HuH-7.5 (cell line): ENCODE measurements around the gene NKD2.

ENCODE experiments used
- DNase-seq: peaks from one replicate; pipeline ENCODE4 v3.0.0; 2011; ENCODE audit warnings: low spot score

The NKD2 gene

DNA sequence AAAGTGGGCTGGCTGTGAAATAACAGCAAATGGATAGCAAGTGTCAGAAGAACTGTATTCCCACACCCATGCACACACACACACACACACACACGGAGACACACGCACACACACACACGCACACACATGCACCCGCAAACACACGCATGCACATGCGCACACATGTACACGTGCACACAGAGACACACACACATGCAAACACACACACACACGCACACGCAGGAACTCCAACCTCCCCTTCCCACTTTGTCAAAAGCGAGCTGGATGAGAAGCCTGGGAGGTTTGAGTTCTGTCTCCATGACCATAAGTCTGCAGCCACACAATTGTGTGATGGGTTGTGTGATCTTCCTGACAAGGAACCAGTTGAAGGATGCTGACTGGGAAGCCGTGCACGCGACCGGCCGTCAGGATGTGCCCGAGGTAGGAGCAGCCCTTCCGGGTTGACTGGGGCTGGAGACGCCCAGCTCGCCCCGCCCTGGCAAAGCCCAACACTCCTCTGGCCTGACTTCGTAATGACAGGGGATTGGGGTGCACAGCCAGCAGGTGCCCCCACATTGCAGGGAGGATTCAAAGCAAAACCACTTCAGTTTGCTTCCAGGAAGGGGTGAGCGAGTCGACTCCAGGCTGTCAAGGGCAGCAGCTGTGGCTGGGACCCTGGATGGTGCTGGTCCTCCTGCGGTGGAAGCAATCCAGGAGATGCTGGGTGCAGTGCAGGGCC is 29.3 kb upstream of the NKD2 start:
- DNase-seq: no peak

DNA sequence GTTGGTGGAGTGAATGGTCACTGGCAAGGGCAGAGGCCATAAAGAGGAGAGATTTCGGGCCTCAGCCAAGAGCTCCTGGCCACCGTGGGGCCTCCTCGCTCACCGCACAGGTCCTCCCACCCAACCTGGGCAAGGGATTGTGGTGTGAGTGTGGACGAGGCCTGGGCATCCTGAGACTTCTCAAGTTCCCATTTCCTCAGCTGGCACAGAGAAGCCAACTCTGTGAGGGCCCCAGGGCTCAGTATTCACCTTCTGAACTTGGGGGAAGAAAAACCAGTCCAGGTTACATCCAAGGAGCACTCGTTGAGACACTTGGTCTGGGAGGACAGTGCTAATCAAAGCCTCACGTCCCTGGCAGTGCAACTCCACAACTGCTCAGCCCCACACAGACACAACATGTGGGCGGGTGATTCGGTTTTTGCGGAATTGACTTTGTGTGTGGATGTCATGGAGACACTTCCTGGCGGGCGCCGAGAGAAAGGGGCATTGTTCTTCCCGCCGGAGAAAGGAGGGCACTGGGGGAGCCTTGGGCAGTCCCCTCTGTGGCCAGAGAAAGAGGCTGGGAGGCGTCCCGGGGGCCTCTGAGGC is 28.5 kb upstream of the NKD2 start:
- no peak for DNase-seq

GRCh38 chr5:980966-981365 is 27.6 kb upstream of the NKD2 start:
- DNase-seq: no peak

DNA sequence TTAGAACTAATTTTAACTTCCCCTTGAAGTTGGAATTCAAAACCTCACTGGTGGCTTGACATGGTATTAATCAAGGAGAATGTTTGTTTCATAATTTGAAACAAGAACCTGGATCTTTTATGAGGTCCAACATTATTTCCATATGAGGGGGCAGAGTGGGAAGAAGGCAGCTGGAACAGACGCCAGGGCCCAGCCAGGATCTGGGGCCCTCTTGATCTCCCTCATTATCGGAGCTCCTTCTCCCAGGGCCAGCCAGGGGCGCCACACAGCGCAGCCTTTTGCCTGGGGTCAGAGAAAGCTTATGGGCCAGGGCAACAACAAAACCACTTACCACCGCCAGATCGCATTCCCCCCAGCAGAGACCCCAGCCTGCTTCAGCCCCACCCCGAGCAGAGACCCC is 27.1 kb upstream of the NKD2 start:
- DNase-seq: no peak

DNA sequence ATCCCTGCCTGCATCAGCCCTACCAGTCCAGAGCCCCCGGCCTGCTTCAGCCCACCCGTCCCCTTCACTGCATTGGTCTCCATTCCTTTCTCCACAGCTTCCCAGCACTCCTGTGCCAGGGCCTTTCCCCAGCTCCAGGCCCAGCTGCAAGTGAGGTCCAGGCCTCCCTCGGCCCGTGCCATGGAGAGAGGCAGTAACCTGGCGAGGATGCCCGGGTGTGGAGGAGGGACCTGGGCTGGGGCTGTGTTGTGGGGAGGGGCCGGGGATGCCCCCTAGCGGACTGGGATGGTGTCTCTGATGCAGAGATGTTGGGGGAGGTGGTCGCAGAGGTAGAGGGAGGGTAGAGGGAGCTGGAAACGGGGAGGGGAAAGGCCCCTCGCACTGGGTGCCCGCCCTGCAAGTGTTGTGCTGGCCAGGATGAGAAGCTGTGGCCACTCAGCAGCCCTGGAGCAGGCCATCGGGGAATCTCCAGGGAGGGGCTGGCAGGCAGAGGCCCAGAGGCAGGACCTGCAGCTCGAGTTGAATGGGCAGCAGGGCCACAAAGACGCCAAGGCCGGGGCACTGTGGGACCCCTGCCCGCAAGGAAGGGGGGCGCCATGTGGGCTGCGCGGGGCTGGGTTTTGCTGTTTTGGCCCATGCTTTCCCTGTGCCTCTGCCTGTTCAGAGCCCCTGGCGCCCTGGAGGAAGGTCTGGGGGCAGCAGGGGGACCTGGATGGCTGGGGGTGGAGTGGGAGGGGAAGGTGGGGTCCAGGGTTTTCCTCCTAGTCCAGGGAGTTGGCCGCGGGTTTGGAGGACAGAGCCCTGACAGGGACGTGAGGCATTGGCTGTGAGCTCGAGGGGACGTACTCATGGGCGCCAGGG is 26.0 kb upstream of the NKD2 start:
- peak; percentile 44 for DNase-seq

- no peak for DNase-seq
Observed at GRCh38 chr5:983238-983524, 25.4 kb upstream of the NKD2 start.

DNA sequence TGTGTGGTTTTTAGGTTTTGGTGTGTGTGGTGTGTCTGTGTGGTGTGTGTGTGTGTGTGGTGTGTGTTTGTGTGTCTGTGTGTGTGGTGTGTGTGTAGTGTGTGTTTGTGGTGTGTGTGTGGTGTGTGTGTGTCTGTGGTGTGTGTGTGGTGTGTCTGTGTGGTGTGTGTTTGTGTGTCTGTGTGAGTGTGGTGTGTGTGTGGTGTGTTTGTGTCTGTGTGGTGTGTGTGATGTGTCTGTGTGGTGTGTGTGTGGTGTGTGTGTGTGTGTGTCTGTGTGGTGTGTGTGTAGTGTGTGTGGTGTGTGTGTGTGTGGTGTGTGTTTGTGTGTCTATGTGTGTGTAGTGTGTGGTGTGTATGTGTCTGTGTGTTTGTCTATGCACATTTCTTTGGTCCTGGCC is 25.0 kb upstream of the NKD2 start:
- no peak for DNase-seq

GRCh38 chr5:984774-985173 is 23.8 kb upstream of the NKD2 start:
- no peak for DNase-seq

- no peak for DNase-seq
Observed at GRCh38 chr5:987761-988160, 20.8 kb upstream of the NKD2 start.

DNA sequence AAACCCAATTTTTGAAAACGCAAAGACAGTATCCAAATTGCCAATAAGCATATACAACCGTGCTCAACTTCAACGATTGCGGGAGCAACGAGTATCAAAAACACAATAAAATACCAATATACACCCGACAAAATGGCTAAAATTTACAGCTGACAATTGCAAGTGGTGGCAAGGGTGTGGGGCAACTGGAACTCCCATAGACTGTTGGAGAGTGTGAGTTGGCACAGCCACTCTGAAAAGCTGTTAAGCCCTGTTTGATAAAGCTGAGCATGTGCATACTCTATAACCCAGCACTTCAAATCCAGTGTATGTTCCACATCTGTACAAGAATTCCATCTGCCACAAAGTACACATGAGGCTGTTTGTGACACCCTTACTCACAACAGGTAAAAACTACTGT is 20.3 kb upstream of the NKD2 start:
- no peak for DNase-seq

- no peak for DNase-seq
Observed at GRCh38 chr5:989961-990530, 18.6 kb upstream of the NKD2 start.

- DNase-seq: no peak
Observed at GRCh38 chr5:991472-992267, 16.9 kb upstream of the NKD2 start.

GRCh38 chr5:994272-994607 is 14.4 kb upstream of the NKD2 start:
- no peak for DNase-seq

DNA sequence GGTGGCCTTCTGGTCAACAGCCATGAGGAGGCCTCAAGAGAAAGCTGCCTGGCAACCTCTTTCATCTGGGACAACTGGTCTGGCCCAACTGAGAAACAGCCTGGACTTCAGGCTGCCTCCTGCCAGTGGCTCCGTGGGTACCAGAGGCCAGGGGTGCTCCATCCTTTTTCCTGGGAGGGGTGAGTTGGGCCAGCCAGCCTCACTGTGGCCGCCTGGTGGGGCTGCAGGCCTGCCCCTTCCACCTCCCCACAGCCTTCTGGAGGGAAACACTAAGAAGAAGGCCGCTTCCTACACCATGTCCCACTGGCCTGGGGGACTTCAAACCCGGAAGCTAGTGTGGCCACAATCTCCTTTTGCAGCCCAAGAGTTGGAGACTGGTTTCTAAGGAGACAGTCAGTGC is 13.8 kb upstream of the NKD2 start:
- DNase-seq: no peak

DNA sequence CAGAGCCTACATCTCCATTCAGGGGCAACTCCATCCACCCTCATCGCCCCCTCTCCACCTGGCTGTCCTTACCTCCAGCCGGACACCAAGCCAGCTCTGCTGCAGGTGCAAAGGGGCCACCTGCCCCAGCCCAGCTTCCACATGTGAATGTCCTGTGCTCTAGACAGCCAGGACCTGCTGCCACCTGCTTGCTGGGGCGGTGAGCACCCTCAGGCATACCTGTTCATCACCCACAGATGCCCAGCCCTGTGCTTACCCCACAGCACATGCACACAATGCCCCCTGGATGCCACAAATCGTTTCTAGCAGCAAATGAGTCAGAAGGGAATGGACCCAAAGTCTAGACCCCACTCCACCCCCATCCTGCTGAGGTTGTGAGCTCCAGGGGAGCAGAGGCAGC is 13.3 kb upstream of the NKD2 start:
- no peak for DNase-seq

- no peak for DNase-seq
Observed at GRCh38 chr5:997001-997474, 11.6 kb upstream of the NKD2 start.

- no peak for DNase-seq
Observed at GRCh38 chr5:997711-998110, 10.9 kb upstream of the NKD2 start.

DNA sequence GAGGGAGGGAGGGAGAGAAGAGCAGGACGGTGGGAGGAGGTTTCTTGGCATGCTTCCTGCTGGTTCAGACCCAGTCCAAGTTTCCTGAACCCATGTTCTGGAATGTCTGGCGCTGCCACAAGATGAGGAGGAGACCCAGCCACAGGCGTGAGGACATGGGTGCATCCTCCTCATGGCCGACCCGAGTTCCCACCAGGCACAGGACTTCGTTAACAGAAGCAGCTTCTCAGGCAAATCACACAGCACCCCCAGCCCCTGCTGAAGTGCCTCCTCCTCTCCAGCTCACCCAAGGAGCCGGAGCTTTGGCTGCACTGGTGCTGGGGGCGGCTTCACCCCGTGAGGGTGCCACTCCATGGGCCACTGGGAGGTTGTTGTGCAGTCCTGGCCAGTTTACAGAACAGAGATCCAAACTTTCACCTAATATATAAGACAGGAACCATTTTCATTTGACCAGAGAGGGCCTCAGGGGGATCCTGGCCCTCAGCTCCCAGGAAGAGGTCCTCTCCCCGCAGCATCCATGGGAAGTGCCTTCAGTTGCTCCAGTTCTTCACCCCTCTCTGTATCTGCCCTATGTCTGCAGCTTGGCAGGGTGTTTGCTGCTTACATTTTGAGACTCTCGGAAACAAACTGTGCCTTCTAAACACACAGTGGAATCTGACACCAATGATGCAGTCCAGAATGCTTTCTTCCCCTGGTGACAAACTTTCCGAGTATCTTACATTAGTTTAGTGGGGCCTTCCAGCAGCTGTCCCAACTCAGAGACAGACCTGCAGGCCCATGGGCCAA is 10.2 kb upstream of the NKD2 start:
- no peak for DNase-seq

- DNase-seq: no peak
Observed at GRCh38 chr5:999032-999501, 9.5 kb upstream of the NKD2 start.

DNA sequence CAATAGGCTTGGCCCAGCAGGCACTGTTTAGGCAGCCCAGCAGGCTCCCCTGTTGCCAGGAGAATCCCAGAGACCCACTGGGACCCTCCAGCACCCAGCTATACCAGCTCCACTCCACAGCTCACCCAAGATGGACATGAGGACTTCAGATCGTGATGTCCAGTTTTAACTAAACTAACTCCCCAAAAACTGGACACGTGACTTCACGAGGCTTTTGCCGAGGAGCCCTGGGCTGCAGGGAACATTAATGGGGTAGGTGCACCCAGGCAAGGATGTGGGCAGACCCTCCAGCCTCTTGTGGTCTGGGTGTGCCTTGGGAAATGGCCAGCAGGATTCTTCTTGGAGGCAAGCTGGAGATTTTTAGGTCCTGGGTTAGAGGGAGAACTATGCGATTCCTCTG is 8.9 kb upstream of the NKD2 start:
- DNase-seq: no peak

DNA sequence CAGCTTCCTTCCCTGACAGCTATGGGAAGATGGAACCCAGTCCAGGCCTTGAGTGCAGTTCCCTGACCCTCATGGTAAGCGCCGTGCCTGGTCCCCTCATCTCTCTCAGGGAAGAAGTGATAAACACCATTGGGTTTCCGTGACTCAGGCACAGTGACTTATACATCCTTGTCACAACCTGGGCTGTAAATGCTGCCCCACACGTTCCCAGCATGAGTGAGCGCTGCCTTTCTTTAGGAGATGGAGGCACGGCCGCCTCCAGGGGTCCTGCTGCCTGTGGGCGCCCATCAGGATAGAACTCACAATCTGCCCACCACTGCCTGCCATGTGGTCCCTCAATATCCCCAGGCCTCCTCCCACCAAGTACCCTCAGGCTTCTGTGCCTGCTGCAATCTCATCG is 8.3 kb upstream of the NKD2 start:
- no peak for DNase-seq
